ENCODE data around the gene SHH.

The SHH gene

GRCh38 chr7:155793720-155794119 is 18.5 kb downstream of the SHH start:
- WGBS (ENCODE audit: extremely low coverage, insufficient coverage, low lambda C conversion rate) = no CpG with 5 or more reads among the region's 4 CpGs
- H3K4me3 ChIP-seq (ENCODE audit: low read length) = no peak overlapping the region
- H3K4me2 ChIP-seq (ENCODE audit: low read length) = no peak overlapping the region

DNA sequence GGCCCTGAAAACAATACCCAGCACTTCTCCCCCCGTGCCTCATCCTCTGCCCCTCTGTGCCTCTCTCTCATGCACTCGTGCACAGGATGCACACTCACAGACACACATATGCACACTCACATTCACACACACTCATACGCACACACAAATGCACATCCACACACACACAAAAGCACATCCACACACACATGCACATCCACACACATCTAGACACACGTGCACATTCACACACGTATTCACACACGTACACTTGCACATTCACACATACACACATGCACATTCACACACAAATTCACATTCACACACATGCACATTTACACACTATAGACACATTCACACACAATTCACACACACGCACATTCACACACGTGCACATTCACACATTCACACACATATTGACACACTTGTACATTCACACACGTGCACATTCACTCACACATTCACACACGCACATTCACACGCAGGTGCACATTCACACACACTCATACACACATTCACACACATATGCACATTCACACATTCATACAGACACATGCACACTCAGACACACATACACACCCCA is 19.2 kb downstream of the SHH start:
- H4K8ac ChIP-seq (ENCODE audit: low read depth, low read length) = no peak overlapping the region
- H3K36me3 ChIP-seq (ENCODE audit: control insufficient read depth, insufficient read depth, low read length) = no peaks in the 10 kb centered on the region
- no peak for DNase-seq
- no peak overlapping the region for H2AK5ac ChIP-seq (ENCODE audit: low read length)
- no peak overlapping the region for H3K4me2 ChIP-seq (ENCODE audit: low read length)
- H3K27me3 ChIP-seq (ENCODE audit: insufficient read depth, low read length, poor library complexity) = peaks cover 1% of the 10 kb centered on the region
- H4K5ac ChIP-seq (ENCODE audit: low read length) = no peak overlapping the region
- H2BK15ac ChIP-seq (replicated peaks; ENCODE audit: low read depth) = no peak overlapping the region
- WGBS (ENCODE audit: extremely low coverage, insufficient coverage, low lambda C conversion rate) = 100% methylated on average over 2 of the region's 11 CpGs
- no peak overlapping the region for H3K56ac ChIP-seq (ENCODE audit: low read length)
- H3K4me3 ChIP-seq (ENCODE audit: low read length) = no peak overlapping the region
- H3K4ac ChIP-seq (ENCODE audit: low read depth, low read length) = no peak overlapping the region
- no peak overlapping the region for H3K23ac ChIP-seq (ENCODE audit: low read length)
- H3K79me1 ChIP-seq (ENCODE audit: low read length) = no peaks in the 10 kb centered on the region
- no peaks in the 10 kb centered on the region for H3K79me2 ChIP-seq (ENCODE audit: control insufficient read depth, insufficient read depth, low read length)
- H3K4me1 ChIP-seq (ENCODE audit: control insufficient read depth, low read depth, low read length) = no peaks in the 10 kb centered on the region
- H3K9ac ChIP-seq (ENCODE audit: low read length) = no peak overlapping the region
- no peak overlapping the region for H3K18ac ChIP-seq (ENCODE audit: low read length)
- no peak overlapping the region for H2BK5ac ChIP-seq (ENCODE audit: low read length)
- no peak overlapping the region for H2BK120ac ChIP-seq (ENCODE audit: low read depth, low read length)
- H3K27ac ChIP-seq (ENCODE audit: low read depth, low read length) = no peak overlapping the region

More at GRCh38 chr7:155793720-155794119, 18.5 kb downstream of the SHH start:
- no peak overlapping the region for H4K8ac ChIP-seq (ENCODE audit: low read depth, low read length)
- H3K4me1 ChIP-seq (ENCODE audit: control insufficient read depth, low read depth, low read length) = no peaks in the 10 kb centered on the region
- DNase-seq = no peak
- H3K27me3 ChIP-seq (ENCODE audit: insufficient read depth, low read length, poor library complexity) = peaks cover 2% of the 10 kb centered on the region
- no peak overlapping the region for H2BK15ac ChIP-seq (replicated peaks; ENCODE audit: low read depth)
- H3K79me2 ChIP-seq (ENCODE audit: control insufficient read depth, insufficient read depth, low read length) = no peaks in the 10 kb centered on the region
- no peaks in the 10 kb centered on the region for H3K79me1 ChIP-seq (ENCODE audit: low read length)
- H4K5ac ChIP-seq (ENCODE audit: low read length) = no peak overlapping the region
- no peak overlapping the region for H2BK120ac ChIP-seq (ENCODE audit: low read depth, low read length)
- no peaks in the 10 kb centered on the region for H3K36me3 ChIP-seq (ENCODE audit: control insufficient read depth, insufficient read depth, low read length)
- H3K27ac ChIP-seq (ENCODE audit: low read depth, low read length) = no peak overlapping the region
- no peak overlapping the region for H3K23ac ChIP-seq (ENCODE audit: low read length)
- no peak overlapping the region for H3K9ac ChIP-seq (ENCODE audit: low read length)
- no peak overlapping the region for H3K56ac ChIP-seq (ENCODE audit: low read length)
- H3K18ac ChIP-seq (ENCODE audit: low read length) = no peak overlapping the region
- H2AK5ac ChIP-seq (ENCODE audit: low read length) = no peak overlapping the region
- H2BK5ac ChIP-seq (ENCODE audit: low read length) = no peak overlapping the region
- no peak overlapping the region for H3K4ac ChIP-seq (ENCODE audit: low read depth, low read length)

- 85% methylated on average over 3 of the region's 14 CpGs for WGBS (ENCODE audit: extremely low coverage, insufficient coverage, low lambda C conversion rate)
Measured at GRCh38 chr7:155792315-155792960, 19.8 kb downstream of the SHH start.

DNA sequence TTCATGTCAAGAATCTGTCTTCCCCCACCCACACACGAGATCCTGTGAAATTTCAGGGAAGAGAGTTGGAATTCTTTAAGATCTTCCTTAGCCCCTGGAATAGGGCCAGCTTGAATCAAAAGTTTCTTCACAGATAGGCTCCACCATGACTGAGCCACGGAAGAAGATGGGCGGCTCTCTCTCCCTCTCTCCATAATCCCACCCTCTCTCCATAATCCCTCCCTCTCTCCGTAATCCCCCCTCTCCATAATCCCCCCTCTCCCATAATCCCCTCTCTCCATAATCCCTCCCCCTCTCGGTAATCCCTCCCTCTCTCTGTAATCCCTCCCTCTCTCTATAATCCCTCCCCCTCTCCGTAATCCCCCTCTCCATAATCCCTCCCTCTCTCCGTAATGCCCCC is 20.4 kb downstream of the SHH start:
- 91% methylated on average over 4 of the region's 7 CpGs for WGBS (ENCODE audit: extremely low coverage, insufficient coverage, low lambda C conversion rate)
- Histone ChIP-seq H3K4me1 (ENCODE audit: control insufficient read depth, low read depth, low read length) (no peaks in the 10 kb centered on the region), H3K79me1 (ENCODE audit: low read length) (no peaks in the 10 kb centered on the region), H2BK15ac (replicated peaks; ENCODE audit: low read depth) (no peak overlapping the region), H3K27me3 (ENCODE audit: insufficient read depth, low read length, poor library complexity) (peaks cover 2% of the 10 kb centered on the region), H3K9ac (ENCODE audit: low read length) (no peak overlapping the region), H2AK5ac (ENCODE audit: low read length) (no peak overlapping the region), H3K4me3 (ENCODE audit: low read length) (no peak overlapping the region), H3K23ac (ENCODE audit: low read length) (no peak overlapping the region), H3K36me3 (ENCODE audit: control insufficient read depth, insufficient read depth, low read length) (no peaks in the 10 kb centered on the region), H3K18ac (ENCODE audit: low read length) (no peak overlapping the region), H2BK5ac (ENCODE audit: low read length) (no peak overlapping the region), H4K8ac (ENCODE audit: low read depth, low read length) (no peak overlapping the region), H3K27ac (ENCODE audit: low read depth, low read length) (no peak overlapping the region), H2BK120ac (ENCODE audit: low read depth, low read length) (no peak overlapping the region), H3K79me2 (ENCODE audit: control insufficient read depth, insufficient read depth, low read length) (no peaks in the 10 kb centered on the region), H4K5ac (ENCODE audit: low read length) (no peak overlapping the region), H3K4me2 (ENCODE audit: low read length) (no peak overlapping the region), H3K4ac (ENCODE audit: low read depth, low read length) (no peak overlapping the region), H3K56ac (ENCODE audit: low read length) (no peak overlapping the region)
- DNase-seq = no peak

More at GRCh38 chr7:155792315-155792960, 19.8 kb downstream of the SHH start:
- H4K5ac ChIP-seq (ENCODE audit: low read length) = no peak overlapping the region
- H3K79me1 ChIP-seq (ENCODE audit: low read length) = no peaks in the 10 kb centered on the region
- no peak overlapping the region for H3K18ac ChIP-seq (ENCODE audit: low read length)
- H2BK5ac ChIP-seq (ENCODE audit: low read length) = no peak overlapping the region
- no peaks in the 10 kb centered on the region for H3K79me2 ChIP-seq (ENCODE audit: control insufficient read depth, insufficient read depth, low read length)
- no peak overlapping the region for H3K4me2 ChIP-seq (ENCODE audit: low read length)
- H3K4ac ChIP-seq (ENCODE audit: low read depth, low read length) = no peak overlapping the region
- DNase-seq = no peak
- no peak overlapping the region for H3K56ac ChIP-seq (ENCODE audit: low read length)
- H3K27me3 ChIP-seq (ENCODE audit: insufficient read depth, low read length, poor library complexity) = no peaks in the 10 kb centered on the region
- H3K9ac ChIP-seq (ENCODE audit: low read length) = no peak overlapping the region
- H2AK5ac ChIP-seq (ENCODE audit: low read length) = no peak overlapping the region
- H3K36me3 ChIP-seq (ENCODE audit: control insufficient read depth, insufficient read depth, low read length) = no peaks in the 10 kb centered on the region
- no peaks in the 10 kb centered on the region for H3K4me1 ChIP-seq (ENCODE audit: control insufficient read depth, low read depth, low read length)
- no peak overlapping the region for H2BK15ac ChIP-seq (replicated peaks; ENCODE audit: low read depth)
- H3K4me3 ChIP-seq (ENCODE audit: low read length) = no peak overlapping the region
- no peak overlapping the region for H3K27ac ChIP-seq (ENCODE audit: low read depth, low read length)
- H2BK120ac ChIP-seq (ENCODE audit: low read depth, low read length) = no peak overlapping the region
- H4K8ac ChIP-seq (ENCODE audit: low read depth, low read length) = no peak overlapping the region
- no peak overlapping the region for H3K23ac ChIP-seq (ENCODE audit: low read length)

DNA sequence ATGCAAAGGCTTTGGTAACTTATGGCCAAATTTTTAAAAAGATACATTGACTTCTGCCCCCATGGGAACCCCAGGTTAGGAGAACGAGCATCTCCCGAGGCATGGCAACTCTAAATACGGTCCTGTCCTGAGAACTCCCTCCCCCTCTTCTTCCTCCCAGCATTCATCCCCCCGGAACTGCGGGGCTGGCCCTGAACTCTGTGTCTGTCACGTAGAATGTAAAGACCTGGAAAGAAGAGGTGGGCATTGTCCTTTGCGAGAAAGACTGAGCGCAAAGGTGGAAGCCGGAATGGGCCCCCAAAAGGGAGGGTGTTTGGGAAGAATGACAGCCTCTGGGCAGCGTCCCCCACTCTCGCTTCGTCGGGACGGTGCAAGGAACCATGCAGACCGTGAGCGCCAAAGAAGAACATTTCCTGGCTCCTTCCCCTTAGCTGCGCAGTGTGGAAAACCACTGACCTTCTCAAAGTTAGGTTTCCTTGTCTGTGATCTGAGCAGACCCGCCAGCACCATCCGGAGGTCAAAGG is 21.0 kb downstream of the SHH start:
- Histone ChIP-seq H3K79me2 (ENCODE audit: control insufficient read depth, insufficient read depth, low read length) (no peaks in the 10 kb centered on the region), H4K5ac (ENCODE audit: low read length) (no peak overlapping the region), H4K8ac (ENCODE audit: low read depth, low read length) (no peak overlapping the region), H3K79me1 (ENCODE audit: low read length) (no peaks in the 10 kb centered on the region), H3K27ac (ENCODE audit: low read depth, low read length) (no peak overlapping the region), H3K4me1 (ENCODE audit: control insufficient read depth, low read depth, low read length) (no peaks in the 10 kb centered on the region), H3K4me3 (ENCODE audit: low read length) (no peak overlapping the region), H3K27me3 (ENCODE audit: insufficient read depth, low read length, poor library complexity) (peaks cover 2% of the 10 kb centered on the region), H3K4ac (ENCODE audit: low read depth, low read length) (no peak overlapping the region), H2BK5ac (ENCODE audit: low read length) (no peak overlapping the region), H3K18ac (ENCODE audit: low read length) (no peak overlapping the region), H2BK120ac (ENCODE audit: low read depth, low read length) (no peak overlapping the region), H3K4me2 (ENCODE audit: low read length) (no peak overlapping the region), H3K9ac (ENCODE audit: low read length) (no peak overlapping the region), H2AK5ac (ENCODE audit: low read length) (no peak overlapping the region), H3K23ac (ENCODE audit: low read length) (no peak overlapping the region), H3K56ac (ENCODE audit: low read length) (no peak overlapping the region), H2BK15ac (replicated peaks; ENCODE audit: low read depth) (no peak overlapping the region), H3K36me3 (ENCODE audit: control insufficient read depth, insufficient read depth, low read length) (no peaks in the 10 kb centered on the region)
- DNase-seq = no peak
- WGBS (ENCODE audit: extremely low coverage, insufficient coverage, low lambda C conversion rate) = no CpG with 5 or more reads among the region's 19 CpGs

Data from mesendoderm (in vitro differentiated cells).